NCI-H146 (cell line): ENCODE data around the gene EDN2.

Experiments
- DNase-seq: peaks from one replicate; lab custom pipeline; 2025; lab: John Stamatoyannopoulos, UW

EDN2 gene

GRCh38 chr1:41484402-41485241 lies at the start of gene EDN2:
Gene EDN2 (minus strand): TSS chr1:41484683. CDS start chr1:41484601, 82 bp downstream.
- peak; percentile 76 for DNase-seq

GRCh38 chr1:41533731-41534080 lies 49.2 kb upstream of the EDN2 start:
- no peak for DNase-seq

- no peak for DNase-seq
Measured at GRCh38 chr1:41533016-41533730, 48.7 kb upstream of the EDN2 start.

- no peak for DNase-seq
Measured at GRCh38 chr1:41532206-41532975, 47.9 kb upstream of the EDN2 start.

- no peak for DNase-seq
Measured at GRCh38 chr1:41530411-41530810, 45.9 kb upstream of the EDN2 start.

GRCh38 chr1:41529621-41530395 lies 45.3 kb upstream of the EDN2 start:
- DNase-seq = no peak

- DNase-seq = no peak
Measured at GRCh38 chr1:41528726-41529605, 44.5 kb upstream of the EDN2 start.

GRCh38 chr1:41528106-41528505 lies 43.6 kb upstream of the EDN2 start:
- DNase-seq = no peak

- no peak for DNase-seq
Measured at GRCh38 chr1:41526956-41527561, 42.6 kb upstream of the EDN2 start.

- DNase-seq = no peak
Measured at GRCh38 chr1:41525891-41526587, 41.6 kb upstream of the EDN2 start.

- no peak for DNase-seq
Measured at GRCh38 chr1:41524676-41525675, 40.5 kb upstream of the EDN2 start.

- no peak for DNase-seq
Measured at GRCh38 chr1:41523949-41524675, 39.6 kb upstream of the EDN2 start.

GRCh38 chr1:41523071-41523470 lies 38.6 kb upstream of the EDN2 start:
- no peak for DNase-seq

GRCh38 chr1:41521766-41522165 lies 37.3 kb upstream of the EDN2 start:
- DNase-seq = no peak

- DNase-seq = no peak
Measured at GRCh38 chr1:41520951-41521752, 36.7 kb upstream of the EDN2 start.

- DNase-seq = no peak
Measured at GRCh38 chr1:41519667-41520066, 35.2 kb upstream of the EDN2 start.

GRCh38 chr1:41518471-41518870 lies 34.0 kb upstream of the EDN2 start:
- no peak for DNase-seq
